ENCODE results near the gene SOAT1. TPM values are rescaled to one million over a fixed set of nuclear protein-coding genes. Genes with fewer than 3 reads are reported as not detected.
"Not testable (repeated sequence)": the region's sequence is repeated elsewhere in the genome, so short reads cannot be mapped to it uniquely, and the experiment has no call there.

SOAT1 gene
- total RNA-seq, 1 experiment from 2014 or later = 33.9 TPM

GRCh38 chr1:179393721-179394120 lies 100.1 kb downstream of the SOAT1 start:
- Histone ChIP-seq H2AFZ (ENCODE audit: low read depth, low read length, poor library complexity, severe bottlenecking) (no peak overlapping the region), H3K27me3 (ENCODE audit: insufficient read depth, low read length) (no peaks in the 10 kb centered on the region), H3K27ac (ENCODE audit: low read depth, low read length) (no peak overlapping the region), H3K79me2 (ENCODE audit: insufficient read depth, low read length) (no peaks in the 10 kb centered on the region), H3K4me1 (ENCODE audit: control insufficient read depth in 1 of 2, insufficient read depth in 2 of 2, low read length in 2 of 2) (no peaks in the 10 kb centered on the region), H3K36me3 (ENCODE audit: control insufficient read depth in 1 of 2, insufficient read depth in 2 of 2, low read length in 2 of 2) (no peaks in the 10 kb centered on the region), H3K4me2 (ENCODE audit: low read length) (no peak overlapping the region), H4K20me1 (ENCODE audit: insufficient read depth) (no peaks in the 10 kb centered on the region), H3K9me3 (ENCODE audit: control insufficient read depth in 1 of 2, insufficient read depth in 1 of 2, low read depth in 1 of 2, low read length in 2 of 2) (peaks cover 0 to 3% of the 10 kb centered on the region in 2 experiments; a peak in 1 of 4 replicates), H3K9me2 (ENCODE audit: insufficient read depth) (no peaks in the 10 kb centered on the region), H3K9ac (ENCODE audit: low read length) (no peak overlapping the region), H3K4me3 (replicated peaks in 1 of 2; ENCODE audit: low read depth in 1 of 2, low read length in 2 of 2) (no peak overlapping the region)
- ChIA-PET RAD21 (ENCODE audit: low non-redundant PET in 1 of 2, low total read pairs in 2 of 2, uncharacterized antibody in 2 of 2, unreplicated experiment in 2 of 2) (no interaction called here), POLR2A (no interaction called here), CTCF (no interaction called here)
- DNase-seq (ENCODE audit: low read depth, low spot score) (no peak), ATAC-seq (no peak)
- no peak for TF ChIP-seq ZFX (IDR thresholded peaks at IDR 0.05)
- no peak for TF ChIP-seq SP1 (IDR thresholded peaks at IDR 0.05; ENCODE audit: low read depth)
- intact Hi-C loops (cut with micrococcal nuclease) = no loop called here
- no TSS peak for BruUV-seq (replicated peaks)

GRCh38 chr1:179399399-179399798 lies 105.8 kb downstream of the SOAT1 start:
- H2AFZ ChIP-seq (ENCODE audit: low read depth, low read length, poor library complexity, severe bottlenecking); RAD21 ChIA-PET (ENCODE audit: low non-redundant PET in 1 of 2, low total read pairs in 2 of 2, uncharacterized antibody in 2 of 2, unreplicated experiment in 2 of 2); H3K9me3 ChIP-seq (ENCODE audit: control insufficient read depth in 1 of 2, insufficient read depth in 1 of 2, low read depth in 1 of 2, low read length in 2 of 2); H3K36me3 ChIP-seq (ENCODE audit: control insufficient read depth in 1 of 2, insufficient read depth in 2 of 2, low read length in 2 of 2); H3K27ac ChIP-seq (ENCODE audit: low read depth, low read length); POLR2A ChIA-PET; H3K4me2 ChIP-seq (ENCODE audit: low read length); H4K20me1 ChIP-seq (ENCODE audit: insufficient read depth); CTCF ChIA-PET; DNase-seq (ENCODE audit: low read depth, low spot score); H3K9me2 ChIP-seq (ENCODE audit: insufficient read depth); BruUV-seq (replicated peaks); H3K79me2 ChIP-seq (ENCODE audit: insufficient read depth, low read length); H3K27me3 ChIP-seq (ENCODE audit: insufficient read depth, low read length); ATAC-seq; intact Hi-C loops (cut with micrococcal nuclease); H3K9ac ChIP-seq (ENCODE audit: low read length); H3K4me3 ChIP-seq (replicated peaks in 1 of 2; ENCODE audit: low read depth in 1 of 2, low read length in 2 of 2); H3K4me1 ChIP-seq (ENCODE audit: control insufficient read depth in 1 of 2, insufficient read depth in 2 of 2, low read length in 2 of 2): not testable (repeated sequence)

Other genes with a start within 250 kb of the SOAT1 start
- 27.0 TPM for gene TOR3A, start 211.7 kb upstream of the SOAT1 start, total RNA-seq (2021; ENCODE audit: unreplicated experiment)
- 22.9 TPM for gene ABL2, start 64.1 kb upstream of the SOAT1 start, total RNA-seq (2021; ENCODE audit: unreplicated experiment)
- gene AXDND1, start 72.2 kb downstream of the SOAT1 start, total RNA-seq (2021; ENCODE audit: unreplicated experiment) = 2.3 TPM

Measured in HCT116 (cell line).